Neural progenitor cell (in vitro differentiated cells): Measurements from ENCODE around the gene AAMP. TPM values are rescaled to one million over a fixed set of nuclear protein-coding genes. Genes with fewer than 3 reads are reported as not detected.

ENCODE experiments used
- DNase-seq: peaks from one replicate; pipeline ENCODE4 v3.0.0-alpha.2; 2016; ENCODE audit warnings: low spot score
- H2AFZ ChIP-seq: fragments of 200-600 bp; sonication (generic); replicated peaks from 2 replicates; pipeline ENCODE4 v1.6.1; 2016; ENCODE audit warnings: antibody characterized with exemption
- H3F3A ChIP-seq: fragments of 200-600 bp; sonication (generic); 2 replicates; pipeline ENCODE4 v1.6.1; 2016; ENCODE audit warnings: antibody characterized with exemption, low read depth
- H3K27ac ChIP-seq: fragments of 200-600 bp; sonication (generic); 2 replicates; pipeline ENCODE4 v1.5.1; 2016; ENCODE audit warnings: mild to moderate bottlenecking
- H3K27me3 ChIP-seq: fragments of 200-600 bp; sonication (generic); 2 replicates; pipeline ENCODE4 v1.6.1; 2016; ENCODE audit warnings: mild to moderate bottlenecking, moderate library complexity
- H3K36me3 ChIP-seq: fragments of 200-600 bp; sonication (generic); 2 replicates; pipeline ENCODE4 v1.5.1; 2016
- H3K4me1 ChIP-seq: fragments of 200-600 bp; sonication (generic); 2 replicates; pipeline ENCODE4 v1.6.1; 2016; ENCODE audit warnings: mixed run types
- H3K4me2 ChIP-seq: fragments of 200-600 bp; sonication (generic); 2 replicates; pipeline ENCODE4 v1.6.1; 2016
- H3K4me3 ChIP-seq: fragments of 200-600 bp; sonication (generic); 2 replicates; pipeline ENCODE4 v1.5.1; 2016
- H3K79me2 ChIP-seq: fragments of 200-600 bp; sonication (generic); 2 replicates; pipeline ENCODE4 v1.6.1; 2016; ENCODE audit warnings: low read depth
- H3K9ac ChIP-seq: fragments of 200-600 bp; sonication (generic); 2 replicates; pipeline ENCODE4 v1.6.1; 2016
- H3K9me3 ChIP-seq: fragments of 200-600 bp; sonication (generic); 2 replicates; pipeline ENCODE4 v1.5.1; 2016; ENCODE audit warnings: low read depth
- H4K20me1 ChIP-seq: fragments of 200-600 bp; sonication (generic); 2 replicates; pipeline ENCODE4 v1.6.1; 2016; ENCODE audit warnings: low read depth
- H3K27ac Mint-ChIP-seq: 3 replicates; pipeline ENCODE4 v1.8.0; 2021; ENCODE audit warnings: mixed read lengths
- H3K27me3 Mint-ChIP-seq: 2 replicates; pipeline ENCODE4 v1.8.0; 2022; ENCODE audit warnings: low read depth, mild to moderate bottlenecking, inconsistent platforms, moderate library complexity, mixed read lengths; ENCODE audit not compliant: insufficient read depth
- H3K36me3 Mint-ChIP-seq: 3 replicates; pipeline ENCODE4 v1.8.0; 2021; ENCODE audit warnings: mixed read lengths
- H3K4me1 Mint-ChIP-seq: 3 replicates; pipeline ENCODE4 v1.8.0; 2021; ENCODE audit warnings: mixed read lengths
- H3K4me3 Mint-ChIP-seq: 3 replicates; pipeline ENCODE4 v1.8.0; 2021; ENCODE audit warnings: mild to moderate bottlenecking, moderate library complexity, mixed read lengths
- H3K9me3 Mint-ChIP-seq: 3 replicates; pipeline ENCODE4 v1.8.0; 2020; ENCODE audit warnings: mixed read lengths
- CTCF ChIP-seq: fragments of 200-600 bp; sonication (generic); IDR thresholded peaks from 2 replicates; pipeline ENCODE4 v1.5.1; 2017; ENCODE audit warnings: antibody characterized with exemption, mild to moderate bottlenecking
- EZH2 ChIP-seq: fragments of 200-600 bp; sonication (generic); IDR thresholded peaks from 2 replicates; pipeline ENCODE4 v1.6.1; 2017; ENCODE audit warnings: antibody characterized with exemption, mild to moderate bottlenecking, moderate library complexity
- EZH2phosphoT487 ChIP-seq: fragments of 200-600 bp; sonication (generic); IDR thresholded peaks from 2 replicates; pipeline ENCODE4 v1.6.1; 2017; ENCODE audit warnings: antibody characterized with exemption
- total RNA-seq: library from RNA; depleted of rRNA; stranded (reverse); fragments of >200 nt; gene quantifications from 2 replicates; pipeline ENCODE4 v1.2.3, GENCODE V29; 2015; ENCODE audit warnings: low replicate concordance

Gene AAMP
- total RNA-seq, 1 donor from 2014 or later: 90.4 TPM

- no peaks in the 10 kb centered on the region for H3K27me3 Mint-ChIP-seq
- H3K27ac Mint-ChIP-seq: no peak overlapping the region
- H3K4me3 Mint-ChIP-seq: no peak overlapping the region
- H3K9ac ChIP-seq: no peak overlapping the region
- H3K9me3 Mint-ChIP-seq: no peaks in the 10 kb centered on the region
- no peaks in the 10 kb centered on the region for H3K36me3 ChIP-seq
- H3K4me1 Mint-ChIP-seq: peaks cover 19% of the 10 kb centered on the region
- peaks cover 12% of the 10 kb centered on the region for H3K4me1 ChIP-seq
- no peak overlapping the region for H3K4me3 ChIP-seq
- no peaks in the 10 kb centered on the region for H3K27me3 ChIP-seq
- no peak for DNase-seq
- H3K4me2 ChIP-seq: no peak overlapping the region
- no peak for TF ChIP-seq EZH2
- no peak for TF ChIP-seq EZH2phosphoT487
- no peak for TF ChIP-seq CTCF
- no peak overlapping the region for H2AFZ ChIP-seq
- H3K9me3 ChIP-seq: no peaks in the 10 kb centered on the region
- peaks cover 89% of the 10 kb centered on the region for H4K20me1 ChIP-seq
- no peaks in the 10 kb centered on the region for H3F3A ChIP-seq
- peaks cover 17% of the 10 kb centered on the region for H3K36me3 Mint-ChIP-seq
- H3K27ac ChIP-seq: no peak overlapping the region
- peaks cover 79% of the 10 kb centered on the region for H3K79me2 ChIP-seq
These were observed 46.9 kb downstream of the AAMP start for GRCh38 chr2:218223046-218223445.

GRCh38 chr2:218221000-218221399 lies 48.9 kb downstream of the AAMP start:
- H3K9ac ChIP-seq: no peak overlapping the region
- H3K4me2 ChIP-seq: no peak overlapping the region
- H3K9me3 ChIP-seq: no peaks in the 10 kb centered on the region
- Mint-ChIP-seq H3K4me3 (no peak overlapping the region), H3K36me3 (peaks cover 8% of the 10 kb centered on the region), H3K4me1 (peaks cover 27% of the 10 kb centered on the region), H3K9me3 (no peaks in the 10 kb centered on the region), H3K27me3 (peaks cover under 1% of the 10 kb centered on the region), H3K27ac (no peak overlapping the region)
- peaks cover 89% of the 10 kb centered on the region for H3K79me2 ChIP-seq
- no peak overlapping the region for H2AFZ ChIP-seq
- peaks cover 80% of the 10 kb centered on the region for H4K20me1 ChIP-seq
- H3K27me3 ChIP-seq: no peaks in the 10 kb centered on the region
- H3K4me1 ChIP-seq: peaks cover 13% of the 10 kb centered on the region
- H3K36me3 ChIP-seq: no peaks in the 10 kb centered on the region
- TF ChIP-seq CTCF: no peak
- TF ChIP-seq EZH2: no peak
- TF ChIP-seq EZH2phosphoT487: no peak
- no peak overlapping the region for H3K27ac ChIP-seq
- DNase-seq: no peak
- peaks cover 6% of the 10 kb centered on the region for H3F3A ChIP-seq
- H3K4me3 ChIP-seq: no peak overlapping the region

GRCh38 chr2:218219934-218220333 lies 50.0 kb downstream of the AAMP start:
- no peak overlapping the region for H3K27ac ChIP-seq
- H3K4me3 Mint-ChIP-seq: no peak overlapping the region
- no peak overlapping the region for H3K4me2 ChIP-seq
- H3K27me3 ChIP-seq: no peaks in the 10 kb centered on the region
- no peaks in the 10 kb centered on the region for H3K36me3 ChIP-seq
- no peak overlapping the region for H3K4me3 ChIP-seq
- H3K36me3 Mint-ChIP-seq: peaks cover 8% of the 10 kb centered on the region
- H3K9me3 ChIP-seq: no peaks in the 10 kb centered on the region
- peaks cover 2% of the 10 kb centered on the region for H3K27me3 Mint-ChIP-seq
- H2AFZ ChIP-seq: no peak overlapping the region
- H3K27ac Mint-ChIP-seq: no peak overlapping the region
- no peak overlapping the region for H3K9ac ChIP-seq
- peaks cover 13% of the 10 kb centered on the region for H3K4me1 ChIP-seq
- DNase-seq: no peak
- H3F3A ChIP-seq: peaks cover 6% of the 10 kb centered on the region
- H3K4me1 Mint-ChIP-seq: peaks cover 29% of the 10 kb centered on the region
- no peak for TF ChIP-seq CTCF
- TF ChIP-seq EZH2phosphoT487: no peak
- no peak for TF ChIP-seq EZH2
- peaks cover 69% of the 10 kb centered on the region for H4K20me1 ChIP-seq
- no peaks in the 10 kb centered on the region for H3K9me3 Mint-ChIP-seq
- peaks cover 79% of the 10 kb centered on the region for H3K79me2 ChIP-seq
